Fibroblast of skin of scalp (primary cell): ENCODE results near the gene LMF1.
"Not testable (repeated sequence)": the region's sequence is repeated elsewhere in the genome, so short reads cannot be mapped to it uniquely, and the experiment has no call there.

Experiments used
- DNase-seq: peaks from one replicate; pipeline ENCODE4 v3.0.0-alpha.2; 2013

LMF1 gene

GRCh38 chr16:825341-826061 lies 145.3 kb downstream of the LMF1 start:
- DNase-seq = no peak

GRCh38 chr16:824601-825000 lies 146.2 kb downstream of the LMF1 start:
- DNase-seq = no peak

DNA sequence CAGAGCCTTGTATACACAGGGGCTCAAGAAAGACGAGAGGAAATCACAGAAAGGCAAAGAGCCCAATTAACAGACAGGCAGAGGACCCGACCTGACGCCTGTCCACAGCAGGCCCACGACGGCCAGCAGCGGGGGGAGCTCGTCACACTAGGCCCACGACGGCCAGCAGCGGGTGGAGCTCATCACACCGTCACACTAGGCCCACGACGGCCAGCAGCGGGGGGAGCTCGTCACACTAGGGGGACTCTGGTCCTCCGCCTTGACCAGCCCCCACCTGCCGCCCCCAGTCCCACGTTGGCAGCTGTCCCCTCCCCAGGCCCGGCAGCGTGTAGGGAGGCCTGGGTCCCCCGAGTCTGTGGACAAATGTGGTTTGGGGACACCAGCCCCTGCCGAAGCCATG lies 146.6 kb downstream of the LMF1 start:
- no peak for DNase-seq

DNA sequence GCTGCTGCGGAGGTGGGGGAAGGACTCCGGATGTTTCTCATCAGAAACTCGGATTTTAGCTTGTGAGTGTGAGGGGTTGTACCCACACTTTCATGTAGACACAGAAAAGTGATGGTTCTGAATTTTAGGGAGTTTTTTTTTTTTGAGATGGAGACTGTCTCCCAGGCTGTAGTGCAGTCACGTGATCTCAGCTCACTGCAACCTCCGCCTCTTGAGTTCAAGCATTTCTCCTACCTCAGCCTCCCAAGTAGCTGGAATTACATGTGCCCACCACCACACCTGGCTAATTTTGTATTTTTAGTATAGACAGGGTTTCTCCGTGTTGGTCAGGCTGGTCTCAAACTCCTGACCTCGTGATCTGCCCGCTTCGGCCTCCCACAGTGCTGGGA lies 147.9 kb downstream of the LMF1 start:
- DNase-seq = no peak

- DNase-seq = no peak
Observed at GRCh38 chr16:822174-822908, 148.4 kb downstream of the LMF1 start.

GRCh38 chr16:821751-822150 lies 149.0 kb downstream of the LMF1 start:
- no peak for DNase-seq

DNA sequence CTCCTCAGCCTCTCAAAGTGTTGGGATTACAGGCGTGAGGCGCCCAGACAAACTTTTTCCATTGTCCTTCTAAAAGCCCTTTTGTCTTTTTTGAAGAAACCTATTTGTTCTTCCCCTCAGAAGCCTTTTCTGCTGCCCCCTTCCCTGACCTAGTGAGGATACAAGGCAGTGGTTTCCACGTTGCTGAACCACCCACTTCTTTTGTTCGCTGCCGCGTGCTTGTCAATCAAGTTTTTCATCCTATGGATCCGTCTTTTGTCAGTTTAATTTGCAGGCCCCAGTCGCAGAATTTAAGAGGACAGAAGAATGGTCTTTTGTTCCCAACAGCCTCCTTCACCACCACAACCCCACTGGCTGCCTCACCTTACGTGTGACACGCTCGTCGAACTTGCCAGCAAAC lies 150.0 kb downstream of the LMF1 start:
- DNase-seq = no peak

- DNase-seq = not testable (repeated sequence)
Observed at GRCh38 chr16:820044-820408, 150.8 kb downstream of the LMF1 start.

GRCh38 chr16:819336-820043 lies 151.3 kb downstream of the LMF1 start:
- DNase-seq = no peak

GRCh38 chr16:818592-818991 lies 152.2 kb downstream of the LMF1 start:
- no peak for DNase-seq

DNA sequence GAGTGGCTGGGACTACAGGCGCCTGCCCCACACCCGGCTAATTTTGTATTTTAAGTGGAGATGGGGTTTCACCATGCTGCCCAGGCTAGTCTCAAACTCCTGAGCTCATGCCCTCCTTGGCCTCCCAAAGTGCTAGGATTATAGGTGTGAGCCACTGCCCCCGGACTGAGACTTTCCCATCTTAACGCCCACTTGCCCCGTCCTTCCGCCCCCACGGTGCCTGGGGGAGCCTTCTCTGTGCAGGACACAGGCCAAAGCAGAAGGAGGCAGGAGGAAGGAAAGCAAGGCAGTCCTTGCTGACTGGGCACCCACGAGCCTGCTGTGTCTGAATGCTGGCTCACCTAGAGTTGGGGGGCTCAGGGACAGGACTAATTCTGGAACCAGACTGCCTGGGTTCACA lies 152.7 kb downstream of the LMF1 start:
- no peak for DNase-seq

DNA sequence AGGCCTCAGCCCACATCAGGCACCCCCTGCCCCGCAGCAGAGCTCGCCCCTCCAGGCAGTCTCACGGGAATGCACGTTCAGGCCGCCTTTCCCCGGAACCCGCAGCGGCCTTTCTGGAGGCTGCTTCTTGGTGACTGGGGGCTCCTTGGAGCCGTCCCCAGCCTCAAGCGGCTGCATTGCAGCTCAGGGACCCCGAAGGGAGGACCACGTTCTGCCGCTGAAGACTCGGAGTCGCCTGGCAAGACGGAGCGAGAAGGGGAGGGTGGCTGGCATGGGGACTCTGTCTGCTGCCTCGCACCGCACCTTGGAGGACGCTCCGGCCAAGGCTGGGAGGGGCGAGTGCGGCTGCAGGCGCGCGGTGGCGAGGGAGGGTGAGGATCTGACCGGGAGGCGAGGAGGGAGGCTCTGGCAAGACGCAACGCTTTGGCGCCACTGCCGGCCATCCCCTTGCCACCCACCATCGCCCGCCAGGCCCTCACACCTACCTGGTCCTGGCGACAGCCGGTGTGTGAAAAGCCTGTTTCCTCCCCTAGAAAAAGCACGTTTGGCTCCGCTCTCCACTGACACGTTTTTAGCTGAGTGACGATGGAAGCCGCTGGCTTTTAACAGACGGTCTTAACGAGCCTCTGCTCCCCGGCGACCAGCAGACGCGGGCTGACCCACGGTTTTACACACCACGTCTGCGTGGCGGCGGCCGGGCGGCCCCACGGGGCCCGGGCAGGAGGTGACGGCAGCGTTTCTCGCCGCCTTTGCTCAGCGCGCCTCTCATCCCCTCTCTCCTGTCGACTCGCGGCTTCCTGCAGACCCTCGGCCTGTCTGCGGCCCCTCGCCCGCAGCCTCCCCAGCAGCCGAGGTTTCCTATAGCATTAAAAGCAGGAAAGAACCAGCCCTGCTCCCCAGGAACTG lies 153.5 kb downstream of the LMF1 start:
- DNase-seq = no peak

- DNase-seq = no peak
Observed at GRCh38 chr16:815861-816260, 154.9 kb downstream of the LMF1 start.

DNA sequence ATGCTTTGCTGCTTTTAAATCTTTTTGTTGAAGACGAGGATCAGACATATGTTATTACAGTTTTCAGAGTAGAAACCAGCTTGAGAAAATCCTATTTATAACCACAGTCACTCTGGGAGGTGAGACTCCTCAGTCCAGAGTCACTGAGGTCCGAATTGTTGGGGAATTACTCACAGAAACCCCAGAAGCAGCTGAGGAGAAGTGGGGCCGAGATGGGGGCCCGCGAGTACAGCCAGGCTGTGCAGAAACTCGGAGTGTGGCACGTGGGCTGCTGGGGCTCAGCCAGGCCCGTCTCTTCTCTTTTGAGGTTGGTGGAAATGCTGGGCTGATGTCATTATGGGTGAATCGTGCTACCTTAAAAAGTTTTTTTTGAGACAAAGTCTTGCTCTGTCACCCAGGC lies 155.8 kb downstream of the LMF1 start:
- DNase-seq = peak; percentile 77

DNA sequence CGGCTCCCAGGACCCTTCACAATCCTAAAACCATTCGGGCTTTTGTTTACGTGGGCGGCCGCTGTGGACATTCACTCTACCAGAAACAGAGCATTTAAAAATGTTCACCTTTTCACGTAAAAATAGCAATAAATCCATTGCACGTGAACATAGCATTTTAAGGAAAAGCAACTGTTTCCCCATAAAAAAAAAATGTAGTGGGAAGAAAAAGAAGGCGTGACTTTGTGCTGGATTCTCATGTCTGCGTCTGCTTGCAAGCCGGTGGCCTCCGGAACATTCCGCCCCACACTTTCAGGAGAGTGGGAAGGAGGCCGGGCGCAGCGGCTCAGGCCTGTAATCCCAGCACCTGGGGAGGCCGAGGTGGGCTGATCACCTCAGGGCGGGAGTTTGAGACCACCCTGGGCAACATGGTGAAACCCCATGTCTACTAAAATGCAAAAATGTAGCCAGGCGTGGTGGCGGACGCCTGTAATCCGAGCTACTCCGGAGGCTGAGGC lies 156.8 kb downstream of the LMF1 start:
- no peak for DNase-seq

DNA sequence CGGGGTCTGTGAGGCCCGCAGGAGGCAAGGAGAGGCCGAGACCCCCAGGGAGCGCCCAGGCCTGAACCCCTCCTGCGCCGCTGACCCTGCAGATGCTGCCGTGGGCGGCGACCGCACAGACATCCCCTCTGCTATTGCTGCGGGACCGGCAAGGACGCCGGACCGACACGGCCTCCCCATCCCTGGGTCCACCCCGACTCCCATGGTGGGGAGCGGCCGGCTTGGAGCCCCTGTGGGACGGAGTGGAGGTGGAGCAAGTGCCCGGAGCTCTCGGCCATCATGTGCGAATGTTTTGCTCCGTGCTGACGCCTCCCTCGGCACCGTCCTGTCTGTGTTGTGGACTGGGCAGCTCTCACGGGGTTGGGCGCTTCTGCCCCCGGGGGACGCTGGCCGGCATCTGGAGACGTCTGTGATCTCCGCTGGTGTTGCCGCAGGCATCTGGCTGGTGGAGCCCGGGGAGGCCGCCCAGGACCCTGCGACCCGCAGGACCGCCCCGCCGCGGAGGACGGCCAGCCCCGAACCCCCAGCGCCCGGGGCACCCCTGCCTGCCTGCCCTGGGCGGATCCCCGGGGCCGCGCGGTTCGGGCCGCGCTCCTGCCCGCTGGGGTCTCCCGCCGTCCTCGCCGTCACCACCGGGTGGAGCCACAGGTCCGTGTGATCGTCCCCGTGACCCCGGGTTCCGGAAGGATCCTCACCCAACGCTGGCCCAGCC lies 157.4 kb downstream of the LMF1 start:
- peak; percentile 43 for DNase-seq

DNA sequence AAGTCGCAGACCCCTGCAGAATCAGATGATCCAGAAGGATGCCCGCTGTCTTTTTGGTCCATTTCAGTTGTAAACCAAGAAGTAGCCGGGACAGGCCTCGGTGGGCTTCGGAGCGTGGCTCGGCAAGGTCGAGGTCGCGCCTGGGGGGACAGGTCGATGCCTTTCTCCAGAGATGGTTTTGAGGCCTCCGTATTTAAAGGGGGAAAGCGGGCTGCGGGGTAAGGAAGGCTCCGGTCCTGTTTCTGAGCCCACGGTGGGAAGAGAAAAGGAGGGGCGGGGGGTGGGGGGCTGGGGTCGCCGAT lies 162.7 kb downstream of the LMF1 start:
- no peak for DNase-seq

GRCh38 chr16:807347-808084 lies 163.3 kb downstream of the LMF1 start:
- DNase-seq = peak; percentile 93

GRCh38 chr16:805474-805873 lies 165.3 kb downstream of the LMF1 start:
- no peak for DNase-seq

DNA sequence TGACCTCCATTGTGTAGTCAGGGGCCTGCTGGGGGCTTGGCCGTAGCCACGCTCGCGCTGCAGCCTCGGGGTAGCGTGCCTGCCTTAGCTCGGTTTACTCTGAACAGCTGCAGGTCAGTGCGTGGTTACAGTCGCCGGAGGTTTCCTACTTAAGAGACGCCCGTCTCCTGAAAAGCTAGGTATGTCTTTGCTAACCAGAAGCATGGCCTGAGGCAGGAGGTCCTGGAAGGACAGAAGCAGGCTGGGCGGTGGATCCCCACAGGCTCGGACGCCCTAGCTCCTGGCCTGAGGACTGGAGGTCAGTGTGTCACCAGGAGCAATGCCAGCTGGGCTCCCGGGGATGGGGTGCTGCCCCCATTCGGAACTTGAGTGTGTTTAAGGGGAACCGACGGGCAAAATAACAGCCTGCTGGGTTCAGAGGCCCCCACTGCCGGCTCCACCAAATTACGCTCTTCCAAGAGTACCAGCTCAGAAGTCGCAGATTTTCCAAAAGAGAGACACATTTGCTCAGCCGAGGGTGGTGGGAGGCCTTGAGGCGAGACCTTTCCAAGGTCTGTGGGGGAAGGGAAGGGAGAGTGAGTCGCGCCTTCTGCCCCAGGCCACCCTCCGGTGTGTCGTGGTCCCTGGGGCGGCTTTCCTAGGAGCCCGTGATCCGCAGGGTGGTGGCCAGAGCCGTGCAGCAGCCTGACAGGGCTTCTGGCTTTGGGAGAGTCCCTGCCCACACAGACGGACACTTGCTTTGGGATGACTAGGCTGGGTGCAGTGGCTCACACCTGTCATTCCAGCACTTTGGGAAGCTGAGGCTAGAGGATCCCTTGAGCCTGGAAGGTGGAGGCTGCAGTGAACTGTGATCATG lies 166.4 kb downstream of the LMF1 start:
- no peak for DNase-seq

GRCh38 chr16:803754-804080 lies 167.1 kb downstream of the LMF1 start:
- no peak for DNase-seq
